KOPT-K1 (cell line): Measurements from ENCODE around the gene MEP1A.
"Not testable (repeated sequence)": the region's sequence is repeated elsewhere in the genome, so short reads cannot be mapped to it uniquely, and the experiment has no call there.

Experiments used
- H3K27ac ChIP-seq: fragments of 200-600 bp; sonication (generic); 2 replicates; pipeline ENCODE4 v1.5.1; 2016; ENCODE audit warnings: antibody characterized with exemption, mild to moderate bottlenecking, low read depth, low read length; ENCODE audit not compliant: poor library complexity, severe bottlenecking
- H3K36me3 ChIP-seq: fragments of 200-600 bp; sonication (generic); 2 replicates; pipeline ENCODE4 v1.5.1; 2017; ENCODE audit warnings: antibody characterized with exemption, mild to moderate bottlenecking, low read length, moderate library complexity; ENCODE audit not compliant: insufficient read depth
- H3K9me3 ChIP-seq: fragments of 200-600 bp; sonication (generic); 2 replicates; pipeline ENCODE4 v1.5.1; 2017; ENCODE audit warnings: antibody characterized with exemption, low read length, mild to moderate bottlenecking; ENCODE audit not compliant: insufficient read depth, poor library complexity, severe bottlenecking

MEP1A gene

DNA sequence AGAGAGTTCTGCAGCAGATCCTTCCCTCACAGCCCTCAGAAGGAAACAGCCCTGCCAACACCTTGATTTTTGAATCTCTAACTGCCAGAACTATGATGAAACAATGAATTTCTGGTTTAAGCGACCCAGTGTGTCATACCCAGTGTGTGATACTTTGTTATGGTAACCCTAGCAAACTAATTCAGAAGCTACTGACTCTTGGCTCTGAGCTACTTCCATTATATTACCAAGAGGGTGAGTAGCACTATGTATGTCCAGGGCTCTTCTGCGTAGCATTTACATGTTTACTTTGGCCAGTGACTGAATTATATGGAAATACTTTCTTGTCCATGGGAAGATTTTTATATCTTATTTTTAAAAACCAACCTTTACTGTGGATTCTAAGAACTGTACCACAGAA is 29.7 kb upstream of the MEP1A start:
- no peaks in the 10 kb centered on the region for H3K9me3 ChIP-seq
- no peaks in the 10 kb centered on the region for H3K36me3 ChIP-seq
- no peak overlapping the region for H3K27ac ChIP-seq

DNA sequence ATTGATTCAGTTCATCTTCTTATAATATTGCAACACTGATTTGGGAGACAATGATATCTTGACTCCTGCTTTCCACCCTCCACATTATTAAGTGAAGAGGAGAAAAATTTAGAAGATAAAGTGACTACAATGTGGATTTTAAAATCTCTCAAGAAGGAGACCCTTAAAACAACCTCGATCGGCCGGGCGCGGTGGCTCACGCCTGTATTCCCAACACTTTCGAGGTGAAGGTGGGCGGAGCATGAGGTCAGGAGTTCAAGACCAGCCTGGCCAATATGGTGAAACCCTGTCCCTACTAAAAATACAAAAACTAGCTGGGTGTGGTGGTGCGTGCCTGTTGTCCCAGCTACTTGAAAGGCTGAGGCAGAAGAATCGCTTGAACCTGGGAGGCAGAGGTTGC is 28.9 kb upstream of the MEP1A start:
- not testable (repeated sequence) for H3K27ac ChIP-seq, H3K36me3 ChIP-seq, H3K9me3 ChIP-seq

DNA sequence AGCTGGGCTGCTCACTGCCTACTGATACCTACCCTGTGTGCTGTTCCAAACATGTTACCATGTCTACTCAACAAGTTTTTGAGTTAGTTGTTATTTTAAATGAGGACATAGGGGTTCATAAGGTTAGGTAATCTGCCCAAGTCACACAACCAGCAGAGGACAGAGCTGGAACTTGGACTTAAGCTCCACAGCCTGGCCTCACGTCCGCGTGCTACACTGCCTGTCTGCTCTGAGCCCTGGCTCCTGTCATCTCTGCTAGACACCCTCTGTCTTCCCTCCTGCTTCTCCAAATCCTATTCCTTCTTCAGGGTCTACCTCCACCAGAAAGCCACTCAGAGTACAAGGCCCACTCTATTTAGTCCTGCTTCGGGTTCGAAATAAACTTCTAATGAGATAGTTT is 28.2 kb upstream of the MEP1A start:
- Histone ChIP-seq H3K27ac (no peak overlapping the region), H3K36me3 (no peaks in the 10 kb centered on the region), H3K9me3 (no peaks in the 10 kb centered on the region)

DNA sequence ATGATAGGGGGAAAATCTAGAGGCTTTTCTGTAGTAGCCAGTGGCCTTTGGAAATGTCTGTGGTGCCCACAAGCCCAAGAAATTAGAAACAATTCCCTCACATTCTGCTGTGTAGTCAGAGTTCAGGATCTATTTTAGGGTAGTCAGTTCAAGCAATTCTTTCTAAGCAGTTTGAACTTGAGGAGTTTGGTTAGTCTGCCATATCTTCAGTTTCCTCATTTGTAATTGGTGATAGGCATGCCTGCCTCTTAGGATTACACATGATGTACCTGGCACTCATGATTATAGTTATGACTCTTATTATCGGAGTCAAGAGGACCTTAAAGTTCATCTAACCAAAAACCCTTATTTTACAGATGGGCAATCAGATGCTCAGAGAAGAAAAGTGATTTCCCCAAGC is 21.2 kb upstream of the MEP1A start:
- H3K9me3 ChIP-seq, result no peaks in the 10 kb centered on the region
- H3K27ac ChIP-seq, result no peak overlapping the region
- no peaks in the 10 kb centered on the region for H3K36me3 ChIP-seq

DNA sequence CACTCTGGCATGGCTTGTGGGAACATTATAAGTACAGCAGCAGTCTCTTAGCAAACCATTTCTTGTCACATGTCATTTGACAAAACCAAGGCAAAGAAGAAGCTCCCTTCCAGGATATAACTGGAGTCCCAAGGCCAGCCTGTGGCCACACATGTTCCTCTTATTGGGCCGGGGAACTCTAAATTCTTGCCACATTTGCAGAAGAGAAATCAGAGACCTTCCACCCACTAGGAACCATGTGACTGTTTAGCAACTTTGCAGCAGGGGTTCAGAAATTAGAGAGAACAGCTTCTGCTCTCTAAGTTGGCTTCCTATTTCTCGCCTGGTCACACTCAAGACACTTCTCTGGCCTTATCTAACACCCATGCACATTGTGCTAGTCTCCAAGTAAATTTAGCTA is 20.4 kb upstream of the MEP1A start:
- no peak overlapping the region for H3K27ac ChIP-seq
- no peaks in the 10 kb centered on the region for H3K9me3 ChIP-seq
- H3K36me3 ChIP-seq, result no peaks in the 10 kb centered on the region

DNA sequence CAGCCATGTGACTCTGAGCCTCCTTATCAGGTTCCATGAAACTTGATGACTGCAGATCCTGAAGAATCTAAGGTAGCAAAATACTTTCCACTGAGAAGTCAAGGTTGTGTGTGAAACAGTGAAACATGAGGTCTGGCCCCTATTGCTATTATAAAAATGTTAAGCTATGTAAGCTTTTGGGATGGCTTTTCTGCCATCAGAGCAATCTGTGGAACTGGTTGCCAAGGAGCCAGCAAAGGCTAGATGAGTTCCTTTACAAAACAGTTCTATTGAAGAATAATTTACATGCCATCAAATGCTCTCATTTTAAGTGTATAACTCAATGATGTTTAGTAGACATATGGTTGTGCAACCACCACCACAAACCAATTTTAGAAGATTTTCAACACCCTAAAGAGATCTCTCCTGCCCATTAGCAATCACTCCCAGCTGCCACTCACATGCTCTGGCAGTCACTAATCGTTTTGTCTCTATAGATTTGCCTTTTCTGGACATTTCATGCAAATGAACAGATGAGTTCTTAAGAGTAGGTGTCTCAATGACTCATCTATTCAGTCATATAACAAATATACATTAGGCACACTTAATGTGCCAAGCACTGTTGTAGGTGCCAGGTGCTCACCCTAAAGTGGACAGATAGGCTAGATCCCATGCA is 19.9 kb upstream of the MEP1A start:
- no peaks in the 10 kb centered on the region for H3K9me3 ChIP-seq
- no peaks in the 10 kb centered on the region for H3K36me3 ChIP-seq
- H3K27ac ChIP-seq, result no peak overlapping the region

DNA sequence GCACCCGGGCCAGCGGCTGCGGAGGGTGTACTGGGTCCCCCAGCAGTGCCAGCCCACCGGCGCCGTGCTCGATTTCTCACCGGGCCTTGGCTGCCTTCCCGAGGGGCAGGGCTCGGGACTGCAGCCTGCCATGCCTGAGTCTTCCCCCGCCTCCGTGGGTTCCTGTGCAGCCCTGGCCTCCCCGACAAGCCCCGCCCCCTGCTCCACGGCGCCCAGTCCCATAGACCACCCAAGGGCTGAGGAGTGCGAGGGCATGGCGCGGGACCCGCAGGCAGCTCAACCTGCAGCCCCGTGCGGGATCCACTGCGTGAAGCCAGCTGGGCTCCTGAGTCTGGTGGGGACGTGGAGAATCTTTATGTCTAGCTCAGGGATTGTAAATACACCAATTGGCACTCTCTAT is 18.5 kb upstream of the MEP1A start:
- H3K36me3 ChIP-seq, H3K9me3 ChIP-seq, H3K27ac ChIP-seq: not testable (repeated sequence)

DNA sequence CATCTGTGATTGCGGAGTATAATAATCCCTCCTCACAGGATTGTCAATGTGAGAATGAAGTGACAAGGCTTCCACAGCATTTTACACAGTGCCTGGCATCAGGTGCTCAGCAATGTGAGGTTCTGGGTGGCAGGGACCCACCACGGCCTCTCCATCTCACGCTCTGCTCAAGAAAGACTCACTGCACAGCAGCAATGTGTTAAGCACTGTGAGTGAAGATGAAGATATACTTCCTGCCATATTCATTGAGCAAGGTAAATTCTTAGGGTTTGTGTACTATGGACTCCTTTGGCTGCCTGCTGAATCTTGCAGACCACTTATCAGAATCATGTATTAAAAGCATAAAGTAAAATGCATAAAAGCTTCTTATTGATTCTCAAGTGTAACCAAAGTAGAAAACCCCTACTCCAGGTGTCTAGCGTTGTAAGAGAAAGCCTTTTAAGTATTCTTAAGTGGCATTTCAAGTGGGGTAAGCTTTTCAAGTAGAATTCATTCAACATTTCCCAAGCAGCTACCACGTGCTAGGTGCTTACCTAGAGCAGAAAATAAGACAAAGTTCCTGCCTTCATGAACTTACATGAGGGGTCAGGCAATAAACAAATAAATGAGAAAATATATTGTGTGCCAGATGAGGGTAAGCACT is 17.0 kb upstream of the MEP1A start:
- Histone ChIP-seq H3K36me3 (no peaks in the 10 kb centered on the region), H3K9me3 (no peaks in the 10 kb centered on the region), H3K27ac (no peak overlapping the region)

DNA sequence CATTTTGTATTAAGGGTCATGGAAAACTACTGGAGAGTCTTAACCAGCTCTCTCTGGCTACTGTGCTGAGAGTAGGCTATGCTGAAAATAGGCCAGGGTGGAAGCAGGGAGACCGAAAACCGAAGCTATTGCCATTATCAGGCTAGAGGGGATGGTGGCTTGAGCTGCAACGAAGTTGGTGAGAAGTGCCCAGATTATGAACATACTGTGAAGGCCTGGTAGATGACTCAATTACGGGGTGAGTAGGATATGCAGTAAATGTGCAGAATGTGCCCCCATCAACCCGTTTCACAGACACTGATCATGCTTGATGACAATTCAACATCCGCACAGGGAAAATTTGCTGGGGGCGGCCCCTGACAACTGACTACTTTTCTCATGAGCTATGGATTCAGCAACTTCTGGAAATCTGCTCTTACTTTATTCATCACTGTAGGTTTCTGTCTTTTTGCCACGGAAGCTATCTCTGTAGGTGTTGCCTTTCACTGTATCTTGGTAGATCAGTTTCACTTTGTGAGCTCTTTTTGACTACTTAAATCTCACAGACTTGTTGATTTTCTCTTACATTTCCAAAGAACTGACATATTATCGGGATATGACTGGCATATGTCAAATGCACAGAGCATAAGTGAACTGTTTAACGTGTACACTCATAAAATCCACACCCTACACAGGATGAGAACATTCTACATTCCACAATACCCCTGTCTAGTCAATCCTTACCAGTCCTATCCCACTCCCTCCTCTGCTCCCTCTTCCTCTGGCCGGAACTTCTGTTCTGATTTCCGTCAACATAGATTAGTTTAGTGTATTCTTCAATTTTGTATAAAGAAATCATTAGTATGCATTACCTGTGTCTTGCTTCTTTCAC is 15.5 kb upstream of the MEP1A start:
- no peak overlapping the region for H3K27ac ChIP-seq
- no peaks in the 10 kb centered on the region for H3K36me3 ChIP-seq
- H3K9me3 ChIP-seq, result no peaks in the 10 kb centered on the region

DNA sequence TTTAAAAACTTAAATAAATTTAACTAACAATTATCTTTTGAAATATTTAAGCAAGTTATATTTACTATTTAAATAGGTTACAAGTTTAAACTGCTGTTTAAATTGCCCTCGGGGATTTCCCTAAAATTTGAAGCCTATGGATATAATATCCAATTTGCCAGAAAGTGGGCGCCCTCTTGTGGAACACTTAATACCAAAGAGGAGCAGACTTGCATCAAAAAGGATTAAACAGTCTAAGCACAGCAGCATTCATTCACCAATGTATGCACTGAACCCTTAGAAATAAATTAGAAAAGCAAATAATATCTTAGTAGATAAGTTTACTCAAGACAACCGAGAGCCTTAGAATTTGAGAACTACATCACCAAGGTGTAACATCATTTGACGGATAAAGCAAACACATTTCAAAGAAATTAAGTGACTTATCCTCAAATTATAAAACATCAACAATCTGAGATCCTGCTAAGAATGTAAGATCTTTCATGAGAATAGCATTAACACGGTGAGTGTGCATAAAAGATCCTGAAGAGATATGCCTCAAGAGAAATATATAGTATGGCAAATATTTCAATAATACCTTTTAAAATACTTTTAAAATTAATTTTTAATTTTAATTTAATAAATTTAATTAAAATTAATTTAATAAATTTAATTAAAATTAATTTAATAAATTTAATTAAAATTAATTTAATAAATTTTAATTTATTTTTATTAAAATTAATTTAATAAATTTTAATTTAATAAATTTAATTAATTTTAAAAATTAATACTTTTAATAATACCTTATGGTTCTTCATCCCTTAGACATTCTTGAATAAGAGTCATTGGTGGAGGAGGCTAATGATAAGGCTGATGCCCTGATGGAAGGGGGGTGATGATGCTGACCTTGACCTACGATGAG is 11.5 kb upstream of the MEP1A start:
- H3K9me3 ChIP-seq, result no peaks in the 10 kb centered on the region
- H3K27ac ChIP-seq, result no peak overlapping the region
- H3K36me3 ChIP-seq, result no peaks in the 10 kb centered on the region

DNA sequence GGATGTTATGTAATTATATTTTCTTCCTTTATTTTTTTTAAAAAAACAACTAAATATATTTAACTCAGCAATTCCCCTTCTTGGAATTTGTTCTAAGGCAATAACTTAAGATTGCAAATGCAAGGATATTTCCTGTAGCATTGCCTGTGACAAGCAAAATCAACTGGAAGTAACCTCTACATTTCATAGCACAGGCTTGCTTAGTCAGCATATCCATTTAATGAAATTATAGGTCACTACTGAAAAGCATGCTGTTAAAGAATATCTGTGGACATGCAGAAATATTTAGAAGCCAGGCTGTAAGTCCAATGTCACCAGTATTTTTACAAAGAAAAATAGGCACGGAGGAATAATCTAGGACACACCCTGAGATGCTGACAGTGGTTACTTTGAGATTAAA is 8.7 kb upstream of the MEP1A start:
- H3K36me3 ChIP-seq, result no peaks in the 10 kb centered on the region
- no peaks in the 10 kb centered on the region for H3K9me3 ChIP-seq
- no peak overlapping the region for H3K27ac ChIP-seq

DNA sequence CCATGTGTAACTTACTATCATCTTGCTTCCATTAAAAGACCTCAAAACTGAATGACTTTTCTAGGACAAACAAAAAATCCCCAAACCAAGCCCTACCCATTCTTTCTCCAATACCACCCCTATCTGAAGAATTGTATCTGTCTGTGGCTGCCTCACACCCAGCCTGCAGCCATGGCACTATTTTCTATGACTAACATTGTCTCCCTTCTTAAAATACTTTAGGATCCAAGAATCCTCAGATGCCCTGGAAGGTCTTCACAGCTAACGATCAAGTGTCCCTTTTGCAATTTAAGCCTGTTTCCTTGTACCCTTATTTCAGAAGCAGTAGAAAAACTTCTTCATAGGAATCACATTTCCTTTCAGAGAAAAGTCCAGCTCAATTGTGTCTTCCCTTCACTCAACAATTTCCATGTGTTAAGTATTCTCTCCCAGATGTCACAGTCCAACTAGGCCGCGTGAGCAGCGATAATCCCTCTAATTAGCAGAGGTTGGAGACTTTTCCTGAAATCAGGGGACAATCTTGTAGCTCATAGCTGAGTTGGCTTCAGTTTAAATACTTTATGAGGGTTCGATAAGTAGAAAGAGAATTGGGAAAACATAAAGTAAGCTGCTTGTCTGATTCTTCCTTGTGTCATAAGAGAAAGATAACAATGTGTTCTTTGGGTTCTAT is 5.2 kb upstream of the MEP1A start:
- Histone ChIP-seq H3K36me3 (no peaks in the 10 kb centered on the region), H3K27ac (no peak overlapping the region), H3K9me3 (no peaks in the 10 kb centered on the region)

DNA sequence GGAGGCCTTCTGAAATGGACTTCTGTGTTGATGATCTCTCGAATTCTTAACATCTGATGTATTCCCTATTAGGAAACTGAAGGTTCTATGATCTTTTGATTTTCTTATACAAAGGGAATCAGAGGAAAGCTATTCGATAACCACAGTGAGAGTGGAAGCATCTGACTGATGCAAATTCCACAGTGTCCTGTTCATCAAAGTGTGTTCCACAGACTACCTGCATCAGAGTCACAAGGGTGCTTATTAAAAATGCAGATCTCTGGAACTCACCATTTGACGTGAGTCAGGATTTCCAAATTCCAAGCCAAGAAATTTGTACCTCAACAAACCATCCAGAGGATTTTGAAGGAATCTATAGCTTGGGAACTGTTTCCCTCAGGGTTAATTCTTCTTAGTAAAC is 4.4 kb upstream of the MEP1A start:
- Histone ChIP-seq H3K27ac (no peak overlapping the region), H3K36me3 (no peaks in the 10 kb centered on the region), H3K9me3 (no peaks in the 10 kb centered on the region)

DNA sequence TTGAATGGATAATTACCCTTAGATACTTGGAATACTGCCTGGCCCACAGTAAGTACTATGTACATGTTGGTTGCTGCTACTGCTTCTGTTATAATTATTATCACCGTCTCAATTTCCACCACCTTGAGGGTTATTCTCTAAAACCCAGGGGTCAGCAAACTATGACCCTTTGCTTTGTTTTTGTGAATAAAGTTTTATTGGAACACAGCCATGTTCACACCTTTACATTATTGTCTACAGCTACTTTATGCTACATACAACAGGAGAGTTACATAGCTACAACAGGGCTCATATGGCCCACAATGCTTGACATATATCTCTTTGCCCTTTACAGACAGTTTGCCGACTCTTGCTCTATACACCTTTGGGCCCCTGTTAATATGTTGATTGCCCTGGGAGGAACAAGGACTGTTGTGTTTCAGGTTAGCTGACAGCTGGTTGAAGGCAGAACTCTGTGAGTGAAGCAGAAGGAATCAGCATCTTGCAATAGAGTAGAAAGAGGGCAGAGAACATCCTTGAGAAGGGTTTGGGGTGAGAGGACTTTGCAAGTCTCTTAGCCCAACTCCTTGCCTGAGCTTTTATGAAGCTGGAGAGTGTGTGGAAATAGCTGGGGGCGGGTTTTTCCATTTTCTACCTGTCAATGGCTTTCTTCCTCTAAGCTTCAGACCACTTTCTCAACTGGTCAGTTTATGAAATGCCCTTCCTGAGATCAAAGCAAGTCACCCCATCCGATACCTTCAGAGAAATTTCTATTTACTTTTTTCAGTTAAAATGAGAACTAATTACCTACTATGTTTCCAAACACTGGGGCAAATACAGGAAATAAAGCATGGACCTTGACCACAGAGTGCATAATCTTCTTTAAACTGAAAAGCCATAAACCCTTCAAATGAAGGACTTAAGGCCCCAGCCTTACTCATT is 3.5 kb upstream of the MEP1A start:
- H3K9me3 ChIP-seq, result no peaks in the 10 kb centered on the region
- no peak overlapping the region for H3K27ac ChIP-seq
- H3K36me3 ChIP-seq, result no peaks in the 10 kb centered on the region
